HG02852 (cell line): ENCODE results near the gene BCL11B.

Source experiments
- ATAC-seq: cut with Tn5 transposase; IDR thresholded peaks from one replicate; pipeline ENCODE4 v1.9.1; 2021; ENCODE audit warnings: mild to moderate bottlenecking, moderate library complexity; ENCODE audit not compliant: unreplicated experiment

Gene BCL11B

GRCh38 chr14:99185436-99186068 lies 86.4 kb downstream of the BCL11B start:
- ATAC-seq: no peak

GRCh38 chr14:99183716-99184115 lies 88.3 kb downstream of the BCL11B start:
- ATAC-seq: no peak

- no peak for ATAC-seq
Measured at GRCh38 chr14:99183311-99183710, 88.7 kb downstream of the BCL11B start.

- no peak for ATAC-seq
Measured at GRCh38 chr14:99182548-99183250, 89.3 kb downstream of the BCL11B start.

GRCh38 chr14:99181804-99182520 lies 90.0 kb downstream of the BCL11B start:
- ATAC-seq: no peak

GRCh38 chr14:99181241-99181640 lies 90.8 kb downstream of the BCL11B start:
- ATAC-seq: no peak

GRCh38 chr14:99179946-99180345 lies 92.1 kb downstream of the BCL11B start:
- no peak for ATAC-seq

- no peak for ATAC-seq
Measured at GRCh38 chr14:99179506-99179905, 92.5 kb downstream of the BCL11B start.

GRCh38 chr14:99177886-99178835 lies 93.8 kb downstream of the BCL11B start:
- ATAC-seq: no peak

GRCh38 chr14:99177046-99177655 lies 94.8 kb downstream of the BCL11B start:
- no peak for ATAC-seq

- ATAC-seq: no peak
Measured at GRCh38 chr14:99176156-99176945, 95.6 kb downstream of the BCL11B start.

- no peak for ATAC-seq
Measured at GRCh38 chr14:99175331-99176155, 96.5 kb downstream of the BCL11B start.

- ATAC-seq: no peak
Measured at GRCh38 chr14:99174770-99175319, 97.2 kb downstream of the BCL11B start.

GRCh38 chr14:99174081-99174769 lies 97.8 kb downstream of the BCL11B start:
- no peak for ATAC-seq

- no peak for ATAC-seq
Measured at GRCh38 chr14:99173506-99173905, 98.5 kb downstream of the BCL11B start.

- no peak for ATAC-seq
Measured at GRCh38 chr14:99173086-99173485, 98.9 kb downstream of the BCL11B start.

- no peak for ATAC-seq
Measured at GRCh38 chr14:99171396-99171795, 100.6 kb downstream of the BCL11B start.

- ATAC-seq: no peak
Measured at GRCh38 chr14:99169776-99170356, 102.1 kb downstream of the BCL11B start.
